ENCODE measurements around the gene RANBP6.
A peak's percentile ranks its signal among the peaks of the same experiment; 100 is the strongest.
"Not testable (repeated sequence)": the region's sequence is repeated elsewhere in the genome, so short reads cannot be mapped to it uniquely, and the experiment has no call there.

The RANBP6 gene

GRCh38 chr9:6015278-6016157 is at the start of gene RANBP6:
Gene RANBP6, minus strand, starts transcription at chr9:6015624. Its CDS starts 17 bp downstream, at chr9:6015607.
- peak; percentile 85 for DNase-seq

GRCh38 chr9:6063146-6063545 is 47.7 kb upstream of the RANBP6 start:
- not testable (repeated sequence) for DNase-seq

- no peak for DNase-seq
These were observed 40.2 kb upstream of the RANBP6 start for GRCh38 chr9:6055666-6056065.

- peak; percentile 89 for DNase-seq
These were observed 39.8 kb upstream of the RANBP6 start for GRCh38 chr9:6055216-6055615.

- peak; percentile 66 for DNase-seq
These were observed 39.1 kb upstream of the RANBP6 start for GRCh38 chr9:6054280-6055099.

GRCh38 chr9:6052293-6052919 is 37.0 kb upstream of the RANBP6 start:
- DNase-seq = no peak

- no peak for DNase-seq
These were observed 36.1 kb upstream of the RANBP6 start for GRCh38 chr9:6051511-6051950.

GRCh38 chr9:6049798-6050197 is 34.4 kb upstream of the RANBP6 start:
- peak; percentile 39 for DNase-seq

GRCh38 chr9:6048039-6048438 is 32.6 kb upstream of the RANBP6 start:
- no peak for DNase-seq

- DNase-seq = no peak
These were observed 31.6 kb upstream of the RANBP6 start for GRCh38 chr9:6047020-6047419.

GRCh38 chr9:6045364-6045763 is 29.9 kb upstream of the RANBP6 start:
- no peak for DNase-seq

GRCh38 chr9:6040077-6040476 is 24.7 kb upstream of the RANBP6 start:
- DNase-seq = no peak

- DNase-seq = no peak
These were observed 21.0 kb upstream of the RANBP6 start for GRCh38 chr9:6036391-6036790.

GRCh38 chr9:6034954-6035353 is 19.5 kb upstream of the RANBP6 start:
- no peak for DNase-seq

- DNase-seq = no peak
These were observed 14.3 kb upstream of the RANBP6 start for GRCh38 chr9:6029604-6030274.

GRCh38 chr9:6024035-6024554 is 8.7 kb upstream of the RANBP6 start:
- DNase-seq = peak; percentile 32

GRCh38 chr9:6016975-6017374 is 1.6 kb upstream of the RANBP6 start:
- DNase-seq = not testable (repeated sequence)

GRCh38 chr9:6014670-6015270 is 654 bp downstream of the RANBP6 start:
- peak; percentile 32 for DNase-seq

GRCh38 chr9:6008169-6008979 is 7.0 kb downstream of the RANBP6 start:
- peak; percentile 99 for DNase-seq

- DNase-seq = peak; percentile 56
These were observed 7.7 kb downstream of the RANBP6 start for GRCh38 chr9:6007770-6008168.
